MM.1S (cell line): Measurements from ENCODE around the gene TMEM232.

Source experiments
- DNase-seq: peaks from one replicate; pipeline ENCODE4 v3.0.0-alpha.2; 2015
- H2AFZ ChIP-seq: fragments of 300-600 bp; sonication (generic); 2 replicates; pipeline ENCODE4 v1.6.0; 2016; ENCODE audit warnings: antibody characterized with exemption, low read length
- H3F3A ChIP-seq: fragments of 300-600 bp; sonication (generic); 2 replicates; pipeline ENCODE4 v1.6.1; 2016; ENCODE audit warnings: mild to moderate bottlenecking, antibody characterized with exemption, low read length, moderate library complexity, mixed read lengths; ENCODE audit not compliant: insufficient read depth
- H3K27ac ChIP-seq: fragments of 300-600 bp; sonication (generic); 2 replicates; pipeline ENCODE4 v1.5.1; 2016; ENCODE audit warnings: mild to moderate bottlenecking, low read length
- H3K27me3 ChIP-seq: fragments of 300-600 bp; sonication (generic); replicated peaks from 2 replicates; pipeline ENCODE4 v1.6.0; 2016; ENCODE audit warnings: low read length; ENCODE audit not compliant: insufficient read depth
- H3K36me3 ChIP-seq: fragments of 300-600 bp; sonication (generic); replicated peaks from 2 replicates; pipeline ENCODE4 v1.6.1; 2016; ENCODE audit warnings: mild to moderate bottlenecking, low read length, mixed read lengths; ENCODE audit not compliant: insufficient read depth
- H3K4me1 ChIP-seq: fragments of 300-600 bp; sonication (generic); 2 replicates; pipeline ENCODE4 v1.6.1; 2016; ENCODE audit warnings: low read length, mixed read lengths
- H3K4me2 ChIP-seq: fragments of 300-600 bp; sonication (generic); 2 replicates; pipeline ENCODE4 v1.6.0; 2016; ENCODE audit warnings: low read depth, low read length
- H3K4me3 ChIP-seq: fragments of 300-600 bp; sonication (generic); 2 replicates; pipeline ENCODE4 v1.5.1; 2016; ENCODE audit warnings: low read length, mixed read lengths
- H3K79me2 ChIP-seq: fragments of 300-600 bp; sonication (generic); 2 replicates; pipeline ENCODE4 v1.6.1; 2016; ENCODE audit warnings: mixed run types, low read length, mixed read lengths
- H3K9ac ChIP-seq: fragments of 300-600 bp; sonication (generic); 2 replicates; pipeline ENCODE4 v1.6.1; 2016; ENCODE audit warnings: low read length, mixed read lengths
- H3K9me2 ChIP-seq: fragments of 300-600 bp; sonication (generic); replicated peaks from 2 replicates; pipeline ENCODE4 v1.6.1; 2016; ENCODE audit warnings: mild to moderate bottlenecking, low read length, mixed read lengths; ENCODE audit not compliant: insufficient read depth
- H3K9me3 ChIP-seq: fragments of 300-600 bp; sonication (generic); replicated peaks from 2 replicates; pipeline ENCODE4 v1.6.1; 2016; ENCODE audit warnings: mild to moderate bottlenecking, low read length, mixed read lengths; ENCODE audit not compliant: insufficient read depth
- H4K20me1 ChIP-seq: fragments of 300-600 bp; sonication (generic); 2 replicates; pipeline ENCODE4 v1.6.1; 2016; ENCODE audit warnings: mild to moderate bottlenecking, low read length, moderate library complexity, mixed read lengths; ENCODE audit not compliant: insufficient read depth
- EZH2 ChIP-seq: fragments of 300-600 bp; sonication (generic); optimal IDR thresholded peaks from 2 replicates; pipeline ENCODE3; 2017; ENCODE audit warnings: low read depth, mild to moderate bottlenecking, antibody characterized with exemption, low read length, mixed read lengths
- EZH2phosphoT487 ChIP-seq: fragments of 300-600 bp; sonication (generic); IDR thresholded peaks from 2 replicates; pipeline ENCODE4 v1.6.1; 2018; ENCODE audit warnings: antibody characterized with exemption, low read length
- TF ChIP-seq, protein P1 (sequence below): fragments of 300-600 bp; sonication (generic); IDR thresholded peaks from 2 replicates; pipeline ENCODE4 v1.5.1; 2016; ENCODE audit warnings: antibody characterized with exemption, low read length, mixed read lengths

Gene TMEM232

DNA sequence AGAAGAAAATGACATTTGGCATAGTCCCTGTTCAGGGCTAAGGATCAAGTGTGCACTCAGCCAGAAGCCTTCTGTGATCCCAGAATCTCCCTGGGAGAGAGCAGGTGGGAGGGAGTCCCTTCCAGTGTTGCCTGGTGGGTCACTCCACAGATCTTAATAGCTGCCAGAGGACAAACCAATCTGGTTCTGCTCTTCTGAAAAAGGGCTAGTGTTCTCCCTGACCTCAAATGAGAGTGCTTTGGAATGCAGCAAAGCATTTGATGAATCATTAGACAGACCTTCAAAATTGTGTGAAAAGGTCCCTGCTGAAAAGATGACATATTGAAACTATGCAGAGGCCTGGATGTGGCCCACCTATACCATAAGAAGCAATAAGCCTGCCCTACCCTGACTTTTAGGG lies 339.7 kb downstream of the TMEM232 start:
- TF ChIP-seq, protein P1, sequence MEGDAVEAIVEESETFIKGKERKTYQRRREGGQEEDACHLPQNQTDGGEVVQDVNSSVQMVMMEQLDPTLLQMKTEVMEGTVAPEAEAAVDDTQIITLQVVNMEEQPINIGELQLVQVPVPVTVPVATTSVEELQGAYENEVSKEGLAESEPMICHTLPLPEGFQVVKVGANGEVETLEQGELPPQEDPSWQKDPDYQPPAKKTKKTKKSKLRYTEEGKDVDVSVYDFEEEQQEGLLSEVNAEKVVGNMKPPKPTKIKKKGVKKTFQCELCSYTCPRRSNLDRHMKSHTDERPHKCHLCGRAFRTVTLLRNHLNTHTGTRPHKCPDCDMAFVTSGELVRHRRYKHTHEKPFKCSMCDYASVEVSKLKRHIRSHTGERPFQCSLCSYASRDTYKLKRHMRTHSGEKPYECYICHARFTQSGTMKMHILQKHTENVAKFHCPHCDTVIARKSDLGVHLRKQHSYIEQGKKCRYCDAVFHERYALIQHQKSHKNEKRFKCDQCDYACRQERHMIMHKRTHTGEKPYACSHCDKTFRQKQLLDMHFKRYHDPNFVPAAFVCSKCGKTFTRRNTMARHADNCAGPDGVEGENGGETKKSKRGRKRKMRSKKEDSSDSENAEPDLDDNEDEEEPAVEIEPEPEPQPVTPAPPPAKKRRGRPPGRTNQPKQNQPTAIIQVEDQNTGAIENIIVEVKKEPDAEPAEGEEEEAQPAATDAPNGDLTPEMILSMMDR, result no peak
- no peak for TF ChIP-seq EZH2
- TF ChIP-seq EZH2phosphoT487, result no peak
- H3F3A ChIP-seq, result no peaks in the 10 kb centered on the region
- DNase-seq, result no peak
- no peak overlapping the region for H3K9ac ChIP-seq
- no peak overlapping the region for H3K4me3 ChIP-seq
- no peaks in the 10 kb centered on the region for H4K20me1 ChIP-seq
- H3K27ac ChIP-seq, result no peak overlapping the region
- no peak overlapping the region for H3K4me2 ChIP-seq
- no peaks in the 10 kb centered on the region for H3K9me3 ChIP-seq
- no peak overlapping the region for H2AFZ ChIP-seq
- no peaks in the 10 kb centered on the region for H3K4me1 ChIP-seq
- no peaks in the 10 kb centered on the region for H3K36me3 ChIP-seq
- H3K79me2 ChIP-seq, result no peaks in the 10 kb centered on the region
- no peaks in the 10 kb centered on the region for H3K27me3 ChIP-seq
- H3K9me2 ChIP-seq, result no peaks in the 10 kb centered on the region

GRCh38 chr5:110383231-110383630 lies 343.2 kb downstream of the TMEM232 start:
- Histone ChIP-seq H3F3A (no peaks in the 10 kb centered on the region), H3K9me3 (no peaks in the 10 kb centered on the region), H3K36me3 (no peaks in the 10 kb centered on the region), H3K79me2 (no peaks in the 10 kb centered on the region), H3K9ac (no peak overlapping the region), H3K4me2 (no peak overlapping the region), H3K4me3 (no peak overlapping the region), H3K27me3 (no peaks in the 10 kb centered on the region), H2AFZ (no peak overlapping the region), H3K4me1 (no peaks in the 10 kb centered on the region), H4K20me1 (no peaks in the 10 kb centered on the region), H3K9me2 (no peaks in the 10 kb centered on the region), H3K27ac (no peak overlapping the region)
- DNase-seq, result no peak
- TF ChIP-seq EZH2phosphoT487 (no peak), EZH2 (no peak)
- TF ChIP-seq, protein P1, result no peak

GRCh38 chr5:110377943-110378342 lies 348.5 kb downstream of the TMEM232 start:
- Histone ChIP-seq H3K4me3 (no peak overlapping the region), H2AFZ (no peak overlapping the region), H4K20me1 (no peaks in the 10 kb centered on the region), H3K27ac (no peak overlapping the region), H3K9ac (no peak overlapping the region), H3K79me2 (no peaks in the 10 kb centered on the region), H3F3A (no peaks in the 10 kb centered on the region), H3K9me3 (no peaks in the 10 kb centered on the region), H3K36me3 (no peaks in the 10 kb centered on the region), H3K4me2 (no peak overlapping the region), H3K4me1 (no peaks in the 10 kb centered on the region), H3K27me3 (no peaks in the 10 kb centered on the region), H3K9me2 (no peaks in the 10 kb centered on the region)
- no peak for DNase-seq
- TF ChIP-seq, protein P1, result no peak
- TF ChIP-seq EZH2, result no peak
- no peak for TF ChIP-seq EZH2phosphoT487
